HG02798 (cell line): ENCODE results near the gene ZNF469.

Experiments
- ATAC-seq: cut with Tn5 transposase; IDR thresholded peaks from one replicate; pipeline ENCODE4 v1.9.1; 2021; ENCODE audit warnings: mild to moderate bottlenecking; ENCODE audit not compliant: unreplicated experiment, poor library complexity

ZNF469 gene, protein sequence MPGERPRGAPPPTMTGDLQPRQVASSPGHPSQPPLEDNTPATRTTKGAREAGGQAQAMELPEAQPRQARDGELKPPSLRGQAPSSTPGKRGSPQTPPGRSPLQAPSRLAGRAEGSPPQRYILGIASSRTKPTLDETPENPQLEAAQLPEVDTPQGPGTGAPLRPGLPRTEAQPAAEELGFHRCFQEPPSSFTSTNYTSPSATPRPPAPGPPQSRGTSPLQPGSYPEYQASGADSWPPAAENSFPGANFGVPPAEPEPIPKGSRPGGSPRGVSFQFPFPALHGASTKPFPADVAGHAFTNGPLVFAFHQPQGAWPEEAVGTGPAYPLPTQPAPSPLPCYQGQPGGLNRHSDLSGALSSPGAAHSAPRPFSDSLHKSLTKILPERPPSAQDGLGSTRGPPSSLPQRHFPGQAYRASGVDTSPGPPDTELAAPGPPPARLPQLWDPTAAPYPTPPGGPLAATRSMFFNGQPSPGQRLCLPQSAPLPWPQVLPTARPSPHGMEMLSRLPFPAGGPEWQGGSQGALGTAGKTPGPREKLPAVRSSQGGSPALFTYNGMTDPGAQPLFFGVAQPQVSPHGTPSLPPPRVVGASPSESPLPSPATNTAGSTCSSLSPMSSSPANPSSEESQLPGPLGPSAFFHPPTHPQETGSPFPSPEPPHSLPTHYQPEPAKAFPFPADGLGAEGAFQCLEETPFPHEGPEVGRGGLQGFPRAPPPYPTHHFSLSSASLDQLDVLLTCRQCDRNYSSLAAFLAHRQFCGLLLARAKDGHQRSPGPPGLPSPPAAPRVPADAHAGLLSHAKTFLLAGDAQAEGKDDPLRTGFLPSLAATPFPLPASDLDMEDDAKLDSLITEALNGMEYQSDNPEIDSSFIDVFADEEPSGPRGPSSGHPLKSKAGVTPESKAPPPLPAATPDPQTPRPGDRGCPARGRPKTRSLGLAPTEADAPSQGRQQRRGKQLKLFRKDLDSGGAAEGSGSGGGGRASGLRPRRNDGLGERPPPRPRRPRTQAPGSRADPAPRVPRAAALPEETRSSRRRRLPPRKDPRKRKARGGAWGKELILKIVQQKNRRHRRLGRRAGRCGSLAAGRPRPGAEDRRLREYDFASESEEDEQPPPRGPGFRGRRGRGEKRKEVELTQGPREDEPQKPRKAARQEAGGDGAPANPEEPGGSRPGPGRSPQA (N-terminal part only)

DNA sequence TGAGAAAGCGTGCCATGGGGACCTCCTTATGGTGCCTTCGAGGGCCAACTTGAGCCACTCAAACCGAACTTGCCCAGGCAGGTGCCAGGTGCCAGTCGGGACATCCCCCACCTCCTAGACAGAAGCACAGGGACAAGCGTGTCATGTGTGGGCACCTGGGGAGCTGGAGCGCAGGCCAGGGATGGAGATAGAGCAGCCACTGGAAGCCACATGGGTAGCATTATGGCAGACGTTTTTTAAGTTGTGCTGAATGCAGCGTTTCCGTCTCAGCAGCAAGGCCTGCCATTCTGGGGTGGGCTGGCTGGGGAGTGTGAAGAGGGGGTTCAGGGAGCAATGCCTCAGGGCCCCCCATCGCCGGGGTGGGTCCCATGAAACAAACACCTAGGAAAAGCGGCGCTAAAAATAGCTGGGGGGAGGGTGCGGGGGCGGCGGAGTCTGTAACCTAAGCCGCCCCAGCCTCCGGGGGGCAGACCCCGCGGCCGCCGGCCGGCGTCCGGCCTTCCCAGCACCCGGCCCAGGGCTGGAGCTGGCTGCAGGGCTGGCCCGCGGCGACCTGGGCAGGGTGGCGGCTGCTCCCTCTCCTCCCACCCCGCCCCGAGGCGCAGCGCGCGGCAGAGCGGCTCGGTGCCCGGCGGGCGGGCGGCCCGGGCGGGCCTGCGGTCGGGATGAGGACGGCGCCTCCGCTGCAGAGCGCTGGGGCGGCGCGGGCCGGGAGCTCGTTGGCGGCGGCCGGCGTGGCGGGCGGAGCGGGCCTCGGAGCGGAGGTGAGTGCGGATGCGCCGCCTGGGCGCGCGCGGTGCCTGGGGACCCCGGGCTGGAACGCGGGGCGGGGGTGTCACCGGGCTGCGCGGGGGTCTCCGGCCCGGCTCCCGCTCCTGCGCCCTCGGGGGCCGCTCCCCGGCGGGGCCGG lies at the start of gene ZNF469:
Gene ZNF469, plus strand, starts transcription at position 469 of the 910 bp plus-strand sequence. CDS start 44,512 bp downstream, outside the sequence.
- ATAC-seq: no peak

DNA sequence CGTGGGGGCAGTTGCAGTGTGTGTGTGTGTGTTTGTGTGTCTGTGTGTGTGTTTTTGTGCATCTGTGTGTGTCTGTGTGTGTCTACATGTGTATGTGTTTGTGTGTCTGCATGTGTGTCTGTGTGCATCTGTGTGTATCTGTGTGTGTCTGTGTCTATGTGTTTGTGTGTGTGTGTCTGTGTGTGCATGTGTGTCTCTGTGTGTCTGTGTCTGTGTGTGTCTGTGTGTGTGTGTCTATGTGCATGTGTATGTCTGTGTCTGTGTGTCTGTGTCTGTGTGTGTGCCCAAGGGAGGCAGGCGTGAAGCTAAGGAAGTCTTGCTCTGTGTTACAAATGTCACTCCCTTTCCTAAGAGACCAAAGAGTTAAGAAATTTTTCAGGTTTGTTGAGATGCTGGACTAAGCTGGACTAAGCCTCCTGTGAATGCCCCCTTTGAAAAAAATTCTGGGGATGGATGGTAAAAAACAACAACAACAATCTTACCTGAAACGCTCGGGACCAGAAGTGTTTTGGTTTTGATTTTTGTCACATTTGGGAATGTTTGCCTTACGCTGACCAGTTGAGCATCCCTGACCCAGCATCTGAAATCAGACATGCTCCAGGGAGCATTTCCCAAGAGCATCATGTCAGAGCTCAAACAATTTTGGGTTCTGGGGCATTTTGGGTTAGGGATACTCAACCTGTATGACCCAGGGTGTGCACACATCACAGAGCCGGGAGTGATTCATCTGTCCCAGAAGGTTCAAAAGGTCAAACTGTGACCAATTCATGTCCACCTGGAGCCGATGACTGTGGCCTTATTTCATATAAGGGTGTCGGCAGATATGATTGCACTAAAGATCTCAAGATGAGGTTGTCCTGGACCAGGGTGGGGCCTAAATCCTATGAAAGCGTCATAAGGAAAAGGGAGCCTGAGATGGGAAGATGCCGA lies 48.6 kb upstream of the ZNF469 start:
- ATAC-seq: no peak

- no peak for ATAC-seq
These were observed 47.7 kb upstream of the ZNF469 start for GRCh38 chr16:88334778-88335720.

DNA sequence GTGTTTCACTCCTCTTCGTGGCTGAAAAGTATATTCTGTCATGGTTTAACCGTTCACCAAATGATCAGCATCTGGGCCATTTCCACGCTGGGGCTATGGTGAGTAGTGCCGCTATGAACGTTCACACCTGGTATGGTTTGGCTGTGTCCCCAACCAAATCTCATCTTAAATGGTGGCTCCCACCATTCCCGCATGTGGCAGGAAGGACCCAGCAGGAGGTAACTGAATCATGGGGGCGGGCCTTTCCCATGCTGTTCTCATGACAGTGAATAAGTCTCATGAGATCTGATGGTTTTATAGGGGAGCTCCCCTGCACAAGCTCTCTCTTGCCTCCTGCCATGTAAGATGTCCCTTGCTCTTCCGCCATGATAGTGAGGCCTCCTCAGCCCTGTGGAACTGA lies 45.7 kb upstream of the ZNF469 start:
- ATAC-seq: no peak

DNA sequence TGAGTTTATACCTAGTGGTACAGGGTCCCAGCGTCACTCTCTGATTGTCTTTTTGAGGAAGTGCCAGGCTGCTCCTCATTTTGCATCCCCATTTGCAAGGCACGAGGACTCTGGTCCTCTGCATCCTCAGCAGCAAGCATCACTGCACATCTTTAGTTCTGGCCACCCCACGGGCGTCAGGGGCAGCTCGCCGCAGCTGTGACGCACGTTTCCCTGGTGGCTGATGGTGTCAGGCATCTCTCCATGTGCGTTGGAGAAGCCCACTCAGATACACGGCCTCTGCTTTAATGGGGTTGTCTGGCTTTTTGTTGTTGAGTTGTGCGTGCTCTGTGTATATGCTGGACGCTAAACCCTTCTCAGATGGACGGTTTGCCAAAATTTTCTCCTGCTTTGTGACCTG lies 45.2 kb upstream of the ZNF469 start:
- no peak for ATAC-seq

GRCh38 chr16:88338111-88338510 lies 44.6 kb upstream of the ZNF469 start:
- ATAC-seq: no peak

DNA sequence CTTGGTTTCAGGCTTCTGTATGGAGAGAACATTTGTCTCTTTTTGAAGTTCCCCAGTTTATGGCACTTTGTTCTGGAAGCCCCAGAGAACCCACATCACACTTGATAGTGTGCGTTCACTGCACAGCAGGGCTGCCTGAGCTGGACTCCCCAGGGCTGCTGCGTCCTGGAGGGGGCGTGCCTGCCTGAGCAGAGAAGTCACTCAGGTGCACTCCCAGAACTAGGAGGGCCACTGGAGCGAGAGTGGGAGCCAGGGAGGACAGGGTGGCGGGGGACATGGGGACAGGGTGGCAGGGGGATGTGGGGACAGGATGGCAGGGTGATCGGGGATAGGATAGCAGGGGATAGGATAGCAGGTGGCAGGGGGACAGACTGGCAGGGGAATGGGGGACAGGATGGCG lies 43.9 kb upstream of the ZNF469 start:
- no peak for ATAC-seq

DNA sequence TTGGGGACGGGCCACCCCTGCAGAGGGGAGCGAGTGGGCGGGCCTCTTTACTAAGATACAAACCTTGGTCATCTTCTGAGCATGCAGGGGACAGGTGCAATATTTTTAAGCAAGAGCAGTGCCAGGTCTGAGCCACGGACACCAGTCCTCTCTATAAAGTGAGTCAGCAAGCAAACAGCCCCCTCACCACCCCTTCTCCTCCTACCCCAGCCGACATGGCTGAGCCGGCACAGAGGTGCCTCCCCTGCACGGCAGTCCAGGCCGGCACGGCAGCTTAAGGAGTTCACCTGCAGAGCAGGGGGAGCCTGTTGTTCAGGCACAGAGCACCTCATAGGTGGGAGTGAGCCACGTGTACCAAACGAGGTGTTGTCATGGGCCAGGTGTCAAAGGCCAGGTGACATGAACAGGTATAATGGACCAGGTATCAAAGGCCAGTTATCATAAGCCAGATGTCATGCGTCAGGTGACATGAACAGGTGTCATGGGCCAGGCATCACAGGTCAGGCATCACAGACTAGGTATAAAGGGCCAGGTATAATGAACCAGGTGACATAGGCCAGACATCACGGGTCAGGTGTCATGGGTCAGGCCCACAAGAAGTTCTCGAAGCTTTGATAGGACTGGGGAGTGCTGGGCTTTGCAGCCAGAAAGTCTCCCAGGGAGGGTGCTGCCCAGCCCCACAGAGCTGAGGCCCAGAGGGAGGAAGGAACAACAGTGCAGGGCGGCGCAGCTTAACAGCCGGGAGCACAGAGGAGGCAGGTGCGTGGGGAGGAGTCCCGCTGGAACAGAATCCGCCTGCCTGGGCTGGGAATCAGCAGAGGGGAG lies 42.6 kb upstream of the ZNF469 start:
- ATAC-seq: no peak

DNA sequence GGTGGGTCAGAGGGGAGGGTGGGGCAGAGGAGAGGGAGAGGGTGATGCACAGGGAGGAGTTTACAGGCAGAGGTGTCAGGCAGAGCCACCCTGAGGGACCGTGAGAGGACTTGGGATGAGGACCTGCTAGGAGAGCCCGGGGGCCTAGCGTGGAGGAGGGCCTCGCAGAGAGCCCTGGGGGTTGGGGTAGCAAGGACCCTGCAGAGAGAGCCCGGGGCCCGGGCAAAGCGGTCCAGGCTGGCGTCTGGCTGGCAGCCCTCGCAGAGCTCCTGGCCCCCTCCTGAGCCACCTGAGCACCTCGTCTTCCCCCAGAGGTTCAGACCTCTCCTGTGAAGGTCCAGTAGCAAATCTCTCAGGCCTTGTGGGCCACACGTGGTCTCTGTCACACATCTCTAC lies 42.0 kb upstream of the ZNF469 start:
- ATAC-seq: no peak

DNA sequence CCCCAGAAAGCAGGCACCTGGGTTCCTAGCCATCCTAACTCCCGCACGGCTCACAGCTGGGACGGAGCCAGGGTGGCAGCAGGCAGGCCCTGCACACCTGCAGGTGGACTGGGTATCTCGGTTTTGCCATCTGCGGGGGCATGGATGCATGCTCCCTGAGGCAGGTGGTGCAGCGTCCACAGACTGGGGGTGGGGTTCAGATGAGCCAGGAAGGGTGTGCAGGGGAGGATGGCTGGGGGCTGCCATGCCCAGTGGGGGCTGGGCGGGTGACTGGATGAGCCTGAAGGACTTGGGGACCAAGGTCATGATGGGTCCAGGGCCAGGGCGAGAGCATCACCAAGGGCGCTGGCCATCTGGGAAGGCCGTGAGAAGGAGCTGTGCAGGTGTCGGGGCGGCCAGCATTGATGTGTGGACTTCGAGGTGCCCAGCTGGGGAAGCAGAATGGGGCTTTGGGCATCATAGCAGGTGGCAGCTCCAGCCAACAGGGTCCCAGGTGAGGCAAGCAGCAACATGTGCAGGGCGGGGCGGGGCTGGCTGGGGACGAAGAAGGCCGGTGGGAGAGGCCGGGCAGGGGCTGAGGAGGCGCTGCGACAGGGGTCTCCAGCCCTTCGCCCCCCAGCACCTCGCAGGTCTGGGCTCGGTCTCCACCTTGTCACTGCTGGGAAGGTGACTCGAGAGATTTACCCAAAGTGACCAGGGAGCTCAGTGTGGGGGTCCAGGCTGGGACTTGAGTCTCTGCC lies 41.0 kb upstream of the ZNF469 start:
- no peak for ATAC-seq

DNA sequence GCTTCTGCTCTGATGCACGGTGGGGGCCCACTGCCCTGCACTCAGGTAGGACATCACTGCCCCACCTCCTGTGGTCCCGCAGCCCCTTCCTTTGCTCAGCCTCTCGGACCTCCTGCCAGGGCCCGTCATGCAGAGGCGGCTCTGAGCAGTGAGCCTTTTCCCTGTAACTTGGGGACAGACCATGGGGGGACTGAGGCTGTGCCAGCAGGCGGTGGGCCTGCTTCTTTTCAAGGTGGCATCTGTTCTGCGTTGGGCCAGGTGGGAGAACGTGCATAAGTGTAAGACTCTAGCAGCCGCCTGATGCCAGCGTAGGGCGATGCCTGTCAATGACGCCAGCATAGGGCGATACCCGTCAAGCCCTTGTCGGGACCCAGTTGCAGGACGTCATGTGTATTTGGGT lies 40.3 kb upstream of the ZNF469 start:
- no peak for ATAC-seq

GRCh38 chr16:88343271-88343791 lies 39.4 kb upstream of the ZNF469 start:
- ATAC-seq: no peak

DNA sequence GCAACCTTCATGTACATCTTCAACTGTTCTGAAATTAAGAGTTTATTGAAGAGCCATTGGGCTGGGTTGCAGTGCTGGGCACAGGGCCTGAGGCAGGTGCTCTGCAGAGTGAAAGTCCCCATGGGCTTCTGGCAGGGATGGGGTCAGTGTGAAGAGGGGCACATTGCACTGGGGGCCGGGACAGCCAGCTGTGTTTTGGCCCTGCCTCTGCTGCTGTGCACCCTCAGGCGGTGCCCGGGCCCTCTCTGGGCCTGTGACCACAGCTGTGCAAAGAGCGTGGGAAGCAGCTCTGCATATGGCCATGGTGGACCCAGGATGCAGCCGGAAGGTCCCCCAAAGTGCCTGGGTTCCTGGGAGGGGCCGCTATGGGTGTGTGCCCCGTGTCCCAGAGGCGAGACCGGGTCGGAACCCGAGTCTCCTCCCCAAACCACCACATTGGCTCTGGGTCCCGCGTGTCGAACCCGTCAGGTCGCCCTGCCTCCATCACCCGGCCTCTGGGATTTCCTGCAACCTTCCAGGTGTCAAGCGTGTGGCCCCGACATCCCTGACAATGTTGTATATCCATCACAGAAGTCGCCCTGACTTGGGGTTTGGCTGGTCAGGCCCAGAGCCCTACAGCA lies 38.2 kb upstream of the ZNF469 start:
- ATAC-seq: no peak

GRCh38 chr16:88345031-88345720 lies 37.6 kb upstream of the ZNF469 start:
- ATAC-seq: no peak
